GM21447 (cell line): ENCODE results near the gene KCNN1.
"Not testable (repeated sequence)": the region's sequence is repeated elsewhere in the genome, so short reads cannot be mapped to it uniquely, and the experiment has no call there.

Experiments
- ATAC-seq: cut with Tn5 transposase; IDR thresholded peaks from one replicate; pipeline ENCODE4 v1.9.1; 2021; ENCODE audit not compliant: unreplicated experiment

Gene KCNN1

GRCh38 chr19:18021121-18021755 lies 54.3 kb downstream of the KCNN1 start:
- no peak for ATAC-seq

GRCh38 chr19:18023622-18024251 lies 56.8 kb downstream of the KCNN1 start:
- ATAC-seq, result peak; percentile 41

- no peak for ATAC-seq
These were observed 60.2 kb downstream of the KCNN1 start for GRCh38 chr19:18027151-18027550.

GRCh38 chr19:18029617-18030338 lies 62.9 kb downstream of the KCNN1 start:
- no peak for ATAC-seq

- ATAC-seq, result not testable (repeated sequence)
These were observed 64.5 kb downstream of the KCNN1 start for GRCh38 chr19:18031401-18031800.

- ATAC-seq, result not testable (repeated sequence)
These were observed 65.2 kb downstream of the KCNN1 start for GRCh38 chr19:18032102-18032501.

DNA sequence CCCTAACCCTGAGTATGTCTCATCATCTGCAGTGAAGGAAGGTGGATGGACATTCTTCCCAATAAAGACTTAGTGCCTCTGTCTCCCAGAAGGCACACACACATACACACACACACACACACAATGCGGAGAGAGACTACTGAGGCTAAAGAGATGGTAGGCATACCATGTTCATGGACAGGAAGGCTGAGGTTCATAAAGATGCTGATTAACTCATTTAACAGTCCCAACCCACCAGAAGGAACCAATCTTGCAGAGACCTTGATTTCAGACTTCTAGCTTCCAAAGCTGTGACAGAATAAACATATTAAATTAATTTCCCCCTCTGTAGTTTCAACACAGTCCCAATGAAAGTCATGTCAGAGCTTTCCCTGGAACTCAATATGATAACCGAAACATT lies 74.1 kb downstream of the KCNN1 start:
- no peak for ATAC-seq

DNA sequence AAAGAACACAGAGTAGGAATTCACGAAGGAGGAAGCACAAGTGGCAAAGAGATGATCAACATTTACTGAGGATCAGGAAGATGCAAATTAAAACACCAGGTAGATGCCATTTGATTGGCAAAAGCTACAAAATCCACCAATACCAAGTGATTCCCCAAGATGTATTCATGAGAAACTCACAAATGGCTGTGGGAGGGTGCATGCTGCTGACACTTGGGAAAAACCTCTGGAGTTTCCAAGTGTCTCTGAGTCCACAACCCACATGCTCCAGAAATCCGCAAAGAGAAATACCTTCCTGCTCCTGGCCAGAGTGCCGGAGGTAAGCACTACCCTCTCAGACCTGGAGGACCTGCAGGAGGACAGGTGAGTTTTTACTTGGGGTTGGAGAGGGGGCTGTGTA lies 76.8 kb downstream of the KCNN1 start:
- no peak for ATAC-seq

DNA sequence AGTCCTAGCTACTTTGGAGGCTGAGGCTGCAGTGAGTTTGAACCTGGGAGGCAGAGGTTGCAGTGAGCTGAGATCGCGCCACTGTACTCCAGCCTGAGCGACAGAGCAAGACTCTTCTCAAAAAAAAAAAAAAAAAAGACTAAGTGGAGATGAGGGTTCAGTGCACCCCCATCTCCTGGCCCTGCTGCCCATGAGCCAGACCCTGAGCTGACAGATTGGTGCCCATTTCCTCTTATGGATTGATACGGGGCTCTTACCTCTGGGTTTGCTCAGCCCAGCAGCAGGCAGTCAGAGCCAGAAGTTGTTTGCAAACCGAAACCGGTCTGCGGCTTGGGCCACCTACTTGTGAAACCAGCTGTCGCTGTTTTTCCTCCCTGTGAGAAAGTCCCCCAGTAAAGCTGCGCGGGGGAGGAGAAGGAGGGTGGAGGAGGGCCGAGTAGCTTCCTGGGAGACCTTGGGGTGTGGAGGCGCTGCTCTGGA lies 78.0 kb downstream of the KCNN1 start:
- ATAC-seq, result peak; percentile 91

GRCh38 chr19:18045307-18046050 lies 78.6 kb downstream of the KCNN1 start:
- no peak for ATAC-seq

DNA sequence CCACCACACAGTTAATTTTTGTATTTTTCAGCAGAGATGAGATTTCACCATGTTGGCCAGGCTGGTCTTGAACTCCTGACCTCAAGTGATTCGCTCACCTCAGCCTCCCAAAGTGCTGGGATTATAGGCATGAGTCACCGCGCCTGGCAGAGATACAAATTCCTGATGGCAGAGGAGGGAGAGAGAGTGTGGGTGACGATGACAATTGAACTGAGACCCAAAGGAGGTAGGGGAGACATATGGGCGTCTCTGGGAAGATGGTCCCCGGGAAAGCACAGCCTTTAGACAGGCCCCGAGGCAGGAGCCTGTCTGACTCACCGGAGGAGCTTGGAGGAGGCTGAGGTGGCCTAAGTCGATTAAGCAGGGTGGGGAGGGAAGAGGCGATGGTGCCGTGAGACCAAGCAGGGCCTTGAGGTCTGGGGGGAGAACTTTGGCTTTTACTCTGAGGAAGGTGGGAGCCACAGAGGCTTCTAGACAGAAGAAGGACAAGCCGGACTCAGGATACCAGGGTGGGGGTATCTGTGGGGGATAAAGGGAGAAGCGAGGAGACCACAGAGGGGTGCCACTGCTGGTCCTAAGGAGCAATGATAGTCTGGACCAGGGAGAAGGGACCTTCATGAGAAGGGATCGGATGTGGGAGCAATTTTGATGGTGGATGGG lies 79.3 kb downstream of the KCNN1 start:
- no peak for ATAC-seq

DNA sequence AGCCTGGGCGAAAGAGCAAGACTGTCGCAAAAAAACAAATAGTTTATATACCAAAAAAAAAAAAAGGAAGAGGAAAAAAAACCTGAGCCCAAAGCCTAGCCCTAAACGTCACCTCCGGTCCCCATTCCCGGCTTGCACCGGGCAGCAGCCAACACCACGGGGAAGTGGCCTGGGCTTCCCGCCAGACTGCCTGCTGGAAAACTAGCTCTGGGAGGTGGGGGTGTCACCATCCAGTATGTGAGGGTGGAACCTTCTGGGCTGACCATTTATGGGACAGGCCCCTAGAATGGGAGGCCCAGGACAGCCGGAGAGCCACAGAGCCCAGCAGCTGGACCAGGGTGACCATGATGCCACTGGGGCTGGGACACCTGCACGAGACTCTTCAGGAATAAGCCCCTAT lies 82.5 kb downstream of the KCNN1 start:
- no peak for ATAC-seq
